Heart left ventricle (tissue), 16 donors: Measurements from ENCODE around the gene ZBTB42. TPM values are rescaled to one million over a fixed set of nuclear protein-coding genes. Genes with fewer than 3 reads are reported as not detected.
"Not testable (repeated sequence)": the region's sequence is repeated elsewhere in the genome, so short reads cannot be mapped to it uniquely, and the experiment has no call there.

Experiments used
- ATAC-seq, 4 donors: fragments of 200-7000 bp; cut with Tn5 transposase; one replicate each; pipeline ENCODE4 v1.9.1; 2020 to 2022; ENCODE audit warnings: moderate library complexity in 4 of 4, mild to moderate bottlenecking in 3 of 4, moderate number of reproducible peaks in 1 of 4
- DNase-seq, 5 donors: peaks; one replicate each; pipeline ENCODE4 v3.0.0-alpha.2; 2020
- H3K27ac ChIP-seq, 12 donors: fragments of 200-600 bp; sonication (generic) in 4 of 12; one replicate each; pipeline versions ENCODE4 v1.5.0 to v1.8.0; 2016 to 2022; ENCODE audit warnings: mild to moderate bottlenecking in 2 of 12
- H3K27me3 ChIP-seq, 9 donors: fragments of 200-600 bp; sonication (generic) in 2 of 9; one replicate each; pipeline versions ENCODE4 v1.5.1 to v1.8.0; 2016 to 2022; ENCODE audit warnings: mild to moderate bottlenecking in 3 of 9
- H3K36me3 ChIP-seq, 9 donors: fragments of 200-600 bp; sonication (generic) in 2 of 9; one replicate each; pipeline versions ENCODE4 v1.5.0 to v1.8.0; 2018 to 2022; ENCODE audit warnings: mild to moderate bottlenecking in 2 of 9
- H3K4me1 ChIP-seq, 12 donors: fragments of 200-600 bp; sonication (generic) in 4 of 12; one replicate each; pipeline versions ENCODE4 v1.5.0 to v1.8.0; 2016 to 2022; ENCODE audit warnings: mild to moderate bottlenecking in 3 of 12
- H3K4me3 ChIP-seq, 12 donors: fragments of 200-600 bp; sonication (generic) in 4 of 12; one replicate each; pipeline versions ENCODE4 v1.5.0 to v1.8.0; 2017 to 2022; ENCODE audit warnings: mild to moderate bottlenecking in 9 of 12, moderate library complexity in 4 of 12
- H3K9me3 ChIP-seq, 12 donors: fragments of 200-600 bp; sonication (generic) in 4 of 12; one replicate each; pipeline versions ENCODE4 v1.5.0 to v1.8.0; 2016 to 2022; ENCODE audit warnings: mild to moderate bottlenecking in 1 of 12
- CTCF ChIP-seq, 12 donors: fragments of 200-600 bp; sonication (generic) in 4 of 12; IDR thresholded peaks; one replicate each; pipeline versions ENCODE4 v1.5.0 to v1.8.0; 2018 to 2022; ENCODE audit warnings: antibody characterized with exemption in 12 of 12, mild to moderate bottlenecking in 5 of 12
- POLR2A ChIP-seq, 2 donors: fragments of 450-650 bp; IDR thresholded peaks; one replicate each; pipeline ENCODE4 v1.6.1; 2017; ENCODE audit warnings: antibody characterized with exemption in 2 of 2, mild to moderate bottlenecking in 2 of 2, moderate library complexity in 2 of 2
- WGBS, 4 donors: extraction: QIAGEN DNeasy Blood & Tissue Kit in 2 of 4; methylation state at CpG; one replicate each; pipeline versions ENCODE4 v1.1.5 to v1.1.7; 2013 to 2018; 5-methylcytosine and 5-hydroxymethylcytosine counted together
- intact Hi-C, 10 donors: fragments of 100-400 bp; cut with DNase I; formaldehyde crosslinking; loops; one replicate each; pipeline versions ENCODE4 v1.11.1 to v1.14.2; 2022
- polyA plus RNA-seq, 2 donors: library from polyadenylated mRNA; stranded (reverse); fragments of 200-250 nt; gene quantifications; one replicate each; pipeline ENCODE4 v1.2.3, GENCODE V29; 2013
- total RNA-seq, 9 donors: library from RNA; depleted of rRNA in 2 of 9; stranded (reverse); fragments of >200 nt in 2 of 9; fragmentation: NEBNext Ultra II Directional in 3 of 9; extraction: Animal tissue kit (Norgen Biotek cat#: 25700) in 3 of 9; gene quantifications; one replicate each; pipeline versions ENCODE4 v1.1.0 to v1.2.4, GENCODE V29; 2016 to 2023
- donor health status: ischemic (EF 13 %, LVEDD 7.1; RV severe dilation, severe dysfunction).
- donor health status: healthy with polysubstance abuse.
- donor health status: DM: no; HTN: yes; CAD: no.
- donor health status: DM: no; HTN: no; CAD: no.
- donor health status: ischemic (EF 25% LVEDD 6.9; RV normal size, moderate dysfunction).
- donor health status: ischemic (EF 25% LVEDD 5.7; RV mildly dilated, moderate dysfunction).
- donor health status: healthy.
- donor health status: DM: yes; HTN: yes; CAD: no.
- donor health status: ischemic (EF 35%, LVEDD 5.7; RV mildly dilated, moderate dysfunction).
- donor health status: nonischemic (EF 11% LVEDD 7.7; RV severe dilation, severe dysfunction).
- donor health status: DM: yes; HTN: yes; CAD: no.
- donor health status: PGD.
- donor health status: ischemic (EF 29% LVEDD 5.4; RV normal size, mild dysfunction).
- donor health status: nonischemic (EF 23%, LVEDD 6.1; RV moderate dilation, normal function).

ZBTB42 gene
- total and polyA plus RNA-seq, 11 donors, result 4.2 to 12.9 (median 7.4) TPM

- no peak for TF ChIP-seq POLR2A (IDR thresholded peaks at IDR 0.05)
- peak in 9 of 12 donors; percentile 8 to 50 (median 28) for TF ChIP-seq CTCF (IDR thresholded peaks at IDR 0.05)
- H3K36me3 ChIP-seq, result no peaks in the 10 kb centered on the region
- WGBS, 4 donors, result 7 to 11% (median 9%) methylated on average over 35 to 39 of the region's 39 CpGs
- ATAC-seq (peak; percentile 19 to 58 (median 35)), DNase-seq (peak in 3 of 5 donors; percentile 39 to 45 (median 43))
- H3K4me3 ChIP-seq, result peak overlapping the region; percentile 20 to 76 (median 68)
- H3K4me1 ChIP-seq, result peaks cover 0 to 22% (median 18%) of the 10 kb centered on the region in 12 donors
- no peaks in the 10 kb centered on the region for H3K9me3 ChIP-seq
- intact Hi-C loops, result loop anchor here in 2 of 10 donors (2.0 kb wide), 1 partner anchor 59 kb away; no protein-coding TSS in a partner anchor
- peaks cover 0 to 17% (median 0%) of the 10 kb centered on the region in 9 donors for H3K27me3 ChIP-seq
- H3K27ac ChIP-seq, result peak overlapping the region in 1 of 12 donors; percentile 19
Observed at GRCh38 chr14:104827177-104828055, 26.5 kb downstream of the ZBTB42 start.

GRCh38 chr14:104830781-104831180, 29.9 kb downstream of the ZBTB42 start:
- no peak for DNase-seq
- intact Hi-C loops, result no loop called here
- WGBS, 4 donors, result 58 to 78% (median 63%) methylated on average over 8 to 9 of the region's 9 CpGs

GRCh38 chr14:104836171-104836935, 35.5 kb downstream of the ZBTB42 start:
- H3K9me3 ChIP-seq, H3K27me3 ChIP-seq, intact Hi-C loops, ATAC-seq, H3K4me3 ChIP-seq, H3K36me3 ChIP-seq, H3K4me1 ChIP-seq, H3K27ac ChIP-seq, DNase-seq: not testable (repeated sequence)
- 91 to 96% (median 92%) methylated on average over 31 to 40 of the region's 41 CpGs for WGBS, 4 donors

More at GRCh38 chr14:104830781-104831180, 29.9 kb downstream of the ZBTB42 start:
- Histone ChIP-seq H3K9me3 (no peaks in the 10 kb centered on the region), H3K4me1 (peaks cover 0 to 18% (median 14%) of the 10 kb centered on the region in 12 donors), H3K27ac (no peak overlapping the region), H3K36me3 (no peaks in the 10 kb centered on the region), H3K27me3 (peaks cover 0 to 7% (median 0%) of the 10 kb centered on the region in 9 donors), H3K4me3 (no peak overlapping the region)
- TF ChIP-seq CTCF (IDR thresholded peaks at IDR 0.05) (no peak), POLR2A (IDR thresholded peaks at IDR 0.05) (no peak)
- no peak for ATAC-seq

- 62 to 88% (median 75%) methylated on average over 1 of the region's 1 CpG for WGBS, 4 donors
- H3K36me3 ChIP-seq, result no peaks in the 10 kb centered on the region
- ATAC-seq (no peak), DNase-seq (no peak)
- H3K4me3 ChIP-seq, result no peak overlapping the region
- H3K4me1 ChIP-seq, result peaks cover 0 to 18% (median 12%) of the 10 kb centered on the region in 12 donors
- no peak overlapping the region for H3K27ac ChIP-seq
- H3K27me3 ChIP-seq, result peaks cover 0 to 55% (median 23%) of the 10 kb centered on the region in 9 donors
- intact Hi-C loops, result no loop called here
- TF ChIP-seq POLR2A (IDR thresholded peaks at IDR 0.05) (no peak), CTCF (IDR thresholded peaks at IDR 0.05) (no peak)
- H3K9me3 ChIP-seq, result no peaks in the 10 kb centered on the region
Observed at GRCh38 chr14:104841730-104842129, 40.8 kb downstream of the ZBTB42 start.
